HepG2 (cell line): ENCODE measurements around the gene NDUFB7. TPM values are rescaled to one million over a fixed set of nuclear protein-coding genes. Genes with fewer than 3 reads are reported as not detected.

Experiments used
- ARNTL ChIP-seq: sonication (generic); formaldehyde crosslinking; IDR thresholded peaks from 2 replicates; pipeline ENCODE4 v1.4.0; 2020; ENCODE audit warnings: mild to moderate bottlenecking, missing genetic modification reagents
- CREM ChIP-seq, 2 experiments: sonication (generic) in 1 of 2; formaldehyde crosslinking in 1 of 2; IDR thresholded peaks; 2 replicates each; pipeline versions ENCODE4 v1.4.0 to v1.6.1; 2016 to 2020; ENCODE audit warnings: antibody characterized with exemption in 1 of 2, mild to moderate bottlenecking in 1 of 2, missing genetic modification reagents in 1 of 2
- CSRNP2 ChIP-seq: sonication (generic); formaldehyde crosslinking; conservative IDR thresholded peaks from 2 replicates; pipeline ENCODE4 v1.8.0; 2022; ENCODE audit warnings: low read depth, missing genetic modification reagents
- ELF4 ChIP-seq: sonication (generic); formaldehyde crosslinking; IDR thresholded peaks from 2 replicates; pipeline ENCODE4 v1.5.0; 2020; ENCODE audit warnings: missing genetic modification reagents, mild to moderate bottlenecking, moderate library complexity, borderline replicate concordance
- ERF ChIP-seq: IDR thresholded peaks from 2 replicates; pipeline ENCODE4 v1.6.1; 2018; ENCODE audit warnings: missing biosample characterization, missing genetic modification reagents
- GFI1 ChIP-seq: sonication (generic); formaldehyde crosslinking; IDR thresholded peaks from 2 replicates; pipeline ENCODE4 v1.5.0; 2020; ENCODE audit warnings: missing genetic modification reagents, mild to moderate bottlenecking, borderline replicate concordance
- IKZF4 ChIP-seq: sonication (generic); formaldehyde crosslinking; IDR thresholded peaks from 2 replicates; pipeline ENCODE4 v1.5.1; 2020; ENCODE audit warnings: borderline replicate concordance, mild to moderate bottlenecking, low read depth, missing genetic modification reagents; ENCODE audit errors: not compliant biosample characterization
- ISL2 ChIP-seq: sonication (generic); formaldehyde crosslinking; IDR thresholded peaks from 2 replicates; pipeline ENCODE4 v1.5.0; 2020; ENCODE audit warnings: missing genetic modification reagents
- KLF16 ChIP-seq, 2 experiments: sonication (generic) in 1 of 2; formaldehyde crosslinking in 1 of 2; IDR thresholded peaks; 2 replicates each; pipeline versions ENCODE4 v1.6.1 to v1.8.0; 2016 to 2023; ENCODE audit warnings: missing genetic modification reagents in 2 of 2, missing compliant biosample characterization in 1 of 2
- MIXL1 ChIP-seq: IDR thresholded peaks from 2 replicates; pipeline ENCODE4 v1.6.1; 2016
- MTF2 ChIP-seq: sonication (generic); formaldehyde crosslinking; IDR thresholded peaks from 2 replicates; pipeline ENCODE4 v1.5.0; 2020; ENCODE audit warnings: missing genetic modification reagents, borderline replicate concordance
- MXI1 ChIP-seq: IDR thresholded peaks from 3 replicates; pipeline ENCODE4 v1.6.1; 2012; ENCODE audit warnings: low read depth, low read length, inconsistent platforms, borderline replicate concordance
- NR2F2 ChIP-seq: IDR thresholded peaks from 2 replicates; pipeline ENCODE4 v1.6.1; 2012; ENCODE audit warnings: low read depth, inconsistent platforms, borderline replicate concordance
- POGZ ChIP-seq: sonication (generic); formaldehyde crosslinking; IDR thresholded peaks from 2 replicates; pipeline ENCODE4 v1.4.0; 2020; ENCODE audit warnings: mild to moderate bottlenecking, missing genetic modification reagents
- PRDM15 ChIP-seq: sonication (generic); formaldehyde crosslinking; IDR thresholded peaks from 2 replicates; pipeline ENCODE4 v1.4.0; 2020; ENCODE audit warnings: missing genetic modification reagents
- ZBTB42 ChIP-seq: sonication (generic); formaldehyde crosslinking; IDR thresholded peaks from 2 replicates; pipeline ENCODE4 v1.5.0; 2020; ENCODE audit warnings: mild to moderate bottlenecking, missing genetic modification reagents
- ZMYM3 ChIP-seq: sonication (generic); formaldehyde crosslinking; IDR thresholded peaks from 2 replicates; pipeline ENCODE4 v1.5.1; 2020; ENCODE audit warnings: mild to moderate bottlenecking, missing genetic modification reagents
- ZNF3 ChIP-seq: IDR thresholded peaks from 2 replicates; pipeline ENCODE4 v1.7.0; 2017; ENCODE audit warnings: inconsistent platforms
- ZNF432 ChIP-seq: sonication (generic); formaldehyde crosslinking; IDR thresholded peaks from 2 replicates; pipeline ENCODE4 v1.5.0; 2020; ENCODE audit warnings: missing genetic modification reagents, mild to moderate bottlenecking, borderline replicate concordance
- ZNF577 ChIP-seq: sonication (generic); formaldehyde crosslinking; IDR thresholded peaks from 2 replicates; pipeline ENCODE4 v1.4.0; 2020; ENCODE audit warnings: mild to moderate bottlenecking, low read depth, missing genetic modification reagents, borderline replicate concordance
- ZNF652 ChIP-seq: IDR thresholded peaks from 2 replicates; pipeline ENCODE4 v1.6.1; 2016; ENCODE audit warnings: low read depth, borderline replicate concordance
- polyA plus RNA-seq, 8 experiments: library from polyadenylated mRNA; depleted of rRNA in 3 of 8; stranded (reverse) in 7 of 8; unstranded in 1 of 8; fragments of >200 nt; fragmentation: Illumina TruSeq in 4 of 8; extraction: Trizol in 4 of 8; gene quantifications; 2 replicates each; pipeline versions ENCODE4 v1.2.1 to v1.2.3, GENCODE V29; 2011 to 2016; ENCODE audit warnings: low read depth in 4 of 8, missing spikeins in 1 of 8, mixed read lengths in 1 of 8; ENCODE audit not compliant: insufficient read depth in 1 of 8
- total RNA-seq, 5 experiments: library from RNA; depleted of rRNA; stranded (reverse); fragments of >200 nt; fragmentation: Illumina TruSeq; extraction: Trizol; gene quantifications; 2 replicates each; pipeline ENCODE4 v1.2.3, GENCODE V29; 2016; ENCODE audit warnings: low read depth in 1 of 5
- TF ChIP-seq, protein P1 (sequence below): sonication (generic); formaldehyde crosslinking; IDR thresholded peaks from 2 replicates; pipeline ENCODE4 v1.8.1; 2023; ENCODE audit warnings: mild to moderate bottlenecking, moderate library complexity, missing genetic modification reagents
- TF ChIP-seq, protein P2 (sequence below): sonication (generic); formaldehyde crosslinking; IDR thresholded peaks from 2 replicates; pipeline ENCODE4 v1.5.0; 2020; ENCODE audit warnings: missing genetic modification reagents

NDUFB7 gene
- total and polyA plus RNA-seq, 2 of the 13 experiments (the other 11 are each of a cell fraction or from before 2014, with no cell fraction given): 156 to 198 TPM

GRCh38 chr19:14529254-14530004 is 42.4 kb downstream of the NDUFB7 start, which contains the start of gene TECR (continued):
- TF ChIP-seq PRDM15 (CRISPR knock-in tag): no peak
- TF ChIP-seq NR2F2: no peak
- TF ChIP-seq, protein P1, sequence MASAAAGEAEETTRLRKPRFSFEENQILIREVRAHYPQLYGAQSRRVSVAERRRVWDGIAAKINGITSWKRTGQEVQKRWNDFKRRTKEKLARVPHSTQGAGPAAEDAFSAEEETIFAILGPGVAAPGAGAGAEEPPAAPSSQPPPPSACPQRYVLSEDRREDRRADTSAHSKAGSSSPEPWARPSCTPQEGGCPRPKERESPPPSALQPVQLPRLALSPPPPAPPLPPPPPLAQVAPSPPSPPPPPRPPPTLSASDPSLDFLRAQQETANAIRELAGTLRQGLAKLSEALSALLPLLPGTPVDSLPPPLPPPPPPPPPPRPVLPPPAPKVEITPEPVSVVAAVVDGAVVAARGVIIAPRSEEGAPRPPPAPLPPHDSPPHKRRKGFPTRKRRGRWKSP (CRISPR knock-in tag): peak; percentile 100
- no peak for TF ChIP-seq ELF4 (CRISPR knock-in tag)
- no peak; the same call in 1 of the 2 replicates for TF ChIP-seq ZNF652 (CRISPR knock-in tag)
- TF ChIP-seq ZNF577 (CRISPR knock-in tag): no peak
- TF ChIP-seq ZBTB42: no peak
- TF ChIP-seq IKZF4 (CRISPR knock-in tag): peak; percentile 42
- peak; percentile 78; the same call in 1 of the 3 replicates for TF ChIP-seq MXI1
- peak; percentile 32; the same call in 1 of the 2 replicates for TF ChIP-seq MIXL1 (CRISPR knock-in tag)
- 0 out of 2 replicates have a peak, but pooled peaks have one; percentile 19 for TF ChIP-seq CREM (IDR thresholded peaks at IDR 0.05)
- TF ChIP-seq CREM (CRISPR knock-in tag; IDR thresholded peaks at IDR 0.05): no peak
- no peak for TF ChIP-seq CSRNP2 (CRISPR knock-in tag)
- 0 out of 2 replicates have a peak, but pooled peaks have one; percentile 13 for TF ChIP-seq ZMYM3 (CRISPR knock-in tag)
- no peak for TF ChIP-seq ZNF3 (CRISPR knock-in tag)
- TF ChIP-seq ISL2 (CRISPR knock-in tag): no peak; the same call in 1 of the 2 replicates
- TF ChIP-seq GFI1 (CRISPR knock-in tag): no peak
- 0 out of 4 replicates have a peak, but pooled peaks of 1 of the 2 experiments have one; percentile 29 for TF ChIP-seq KLF16 (CRISPR knock-in tag; IDR thresholded peaks at IDR 0.05)
- TF ChIP-seq ERF (CRISPR knock-in tag): peak; percentile 86; the same call in 1 of the 2 replicates
- TF ChIP-seq ZNF432: no peak
- TF ChIP-seq POGZ: peak; percentile 66; the same call in 1 of the 2 replicates
- TF ChIP-seq, protein P2, sequence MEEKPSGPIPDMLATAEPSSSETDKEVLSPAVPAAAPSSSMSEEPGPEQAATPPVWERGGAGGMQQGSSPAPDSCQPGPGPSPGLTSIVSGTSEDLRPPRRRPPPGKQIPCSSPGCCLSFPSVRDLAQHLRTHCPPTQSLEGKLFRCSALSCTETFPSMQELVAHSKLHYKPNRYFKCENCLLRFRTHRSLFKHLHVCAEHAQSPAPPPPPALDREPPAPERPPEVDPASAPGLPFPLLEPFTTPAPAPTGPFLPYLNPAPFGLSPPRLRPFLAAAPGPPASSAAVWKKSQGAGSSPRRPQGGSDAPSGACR (CRISPR knock-in tag): peak; percentile 88; the same call in 1 of the 2 replicates
- no peak; the same call in 1 of the 2 replicates for TF ChIP-seq MTF2 (CRISPR knock-in tag)
- TF ChIP-seq ARNTL (CRISPR knock-in tag): no peak; the same call in 1 of the 2 replicates
